HCT116 (cell line): ENCODE measurements around the gene MCM8. TPM values are rescaled to one million over a fixed set of nuclear protein-coding genes. Genes with fewer than 3 reads are reported as not detected.

Experiments
- ATAC-seq: fragments of 200-7000 bp; cut with Tn5 transposase; 2 replicates; pipeline ENCODE4 v1.9.1; 2020; ENCODE audit warnings: mild to moderate bottlenecking, moderate library complexity
- BruUV-seq: library from RNA; stranded (reverse); fragments of 400-500 nt; replicated peaks from 2 replicates; lab custom pipeline; 2021; lab: Mats Ljungman, UMichigan
- CTCF ChIA-PET: fragments of 300-600 bp; sonication (Branson Sonifier 250); formaldehyde crosslinking; loops from one replicate; lab custom pipeline; 2021; ENCODE audit warnings: antibody characterized with exemption; lab: Charles Lee
- POLR2A ChIA-PET: fragments of 300-600, 350-600 bp; sonication (Branson Sonifier 250); formaldehyde crosslinking; loops from one replicate; lab custom pipeline; 2021; ENCODE audit warnings: antibody characterized with exemption; lab: Charles Lee
- RAD21 ChIA-PET, 2 experiments: fragments of 300-600 bp; sonication (Branson Sonifier 250); formaldehyde crosslinking; loops; one replicate each; lab custom pipeline; 2023; ENCODE audit warnings: low total read pairs in 2 of 2; ENCODE audit not compliant: uncharacterized antibody in 2 of 2, unreplicated experiment in 2 of 2, low non-redundant PET in 1 of 2; lab: Charles Lee
- DNase-seq: peaks from one replicate; pipeline ENCODE4 v3.0.0-alpha.2; 2010; ENCODE audit warnings: low read depth, low spot score
- H2AFZ ChIP-seq: fragments of 200-600 bp; shearing (Covaris generic), sonication (generic); 2 replicates; pipeline ENCODE4 v1.6.1; 2017; ENCODE audit warnings: low read depth, mixed run types, mixed read lengths, antibody characterized with exemption, low read length; ENCODE audit not compliant: poor library complexity, severe bottlenecking
- H3K27ac ChIP-seq: 2 replicates; pipeline ENCODE4 v1.5.1; 2012; ENCODE audit warnings: low read depth, low read length
- H3K27me3 ChIP-seq: fragments of 200-600 bp; sonication (generic); 2 replicates; pipeline ENCODE4 v1.6.1; 2016; ENCODE audit warnings: mixed run types, low read length, mixed read lengths; ENCODE audit not compliant: insufficient read depth
- H3K36me3 ChIP-seq, 2 experiments: fragments of 200-500 bp in 1 of 2; fragments of 200-600 bp in 1 of 2; sonication (Bioruptor generic) in 1 of 2; sonication (generic) in 1 of 2; 2 replicates each; pipeline versions ENCODE4 v1.5.1 to v1.6.1; 2014 to 2016; ENCODE audit warnings: low read length in 2 of 2, inconsistent platforms in 1 of 2, mixed read lengths in 1 of 2, mixed run types in 1 of 2; ENCODE audit not compliant: insufficient read depth in 2 of 2, control insufficient read depth in 1 of 2
- H3K4me1 ChIP-seq, 2 experiments: fragments of 200-600 bp in 1 of 2; sonication (generic) in 1 of 2; 2 replicates each; pipeline versions ENCODE4 v1.5.1 to v1.6.1; 2012 to 2017; ENCODE audit warnings: low read length in 2 of 2, inconsistent platforms in 1 of 2, mild to moderate bottlenecking in 1 of 2, mixed read lengths in 1 of 2, mixed run types in 1 of 2, moderate library complexity in 1 of 2; ENCODE audit not compliant: insufficient read depth in 2 of 2, control insufficient read depth in 1 of 2
- H3K4me2 ChIP-seq: fragments of 200-600 bp; sonication (generic); 2 replicates; pipeline ENCODE4 v1.6.1; 2017; ENCODE audit warnings: mixed run types, low read length, mixed read lengths
- H3K4me3 ChIP-seq, 2 experiments: fragments of 200-600 bp in 1 of 2; sonication (generic) in 1 of 2; replicated peaks in 1 of 2; 2 replicates each; pipeline ENCODE4 v1.5.1; 2011 to 2016; ENCODE audit warnings: low read length in 2 of 2, control low read depth in 1 of 2, low read depth in 1 of 2, mild to moderate bottlenecking in 1 of 2, mixed read lengths in 1 of 2, mixed run types in 1 of 2
- H3K79me2 ChIP-seq: fragments of 200-600 bp; sonication (generic); 2 replicates; pipeline ENCODE4 v1.6.1; 2017; ENCODE audit warnings: mild to moderate bottlenecking, mixed run types, low read length, moderate library complexity, mixed read lengths; ENCODE audit not compliant: insufficient read depth
- H3K9ac ChIP-seq: fragments of 200-600 bp; sonication (generic); 2 replicates; pipeline ENCODE4 v1.6.1; 2016; ENCODE audit warnings: low read length, mixed read lengths
- H3K9me2 ChIP-seq: fragments of 200-600 bp; sonication (generic), shearing (Covaris generic); 2 replicates; pipeline ENCODE4 v1.6.1; 2017; ENCODE audit warnings: mixed run types, mild to moderate bottlenecking, moderate library complexity; ENCODE audit not compliant: insufficient read depth
- H3K9me3 ChIP-seq, 2 experiments: fragments of 200-500 bp in 1 of 2; fragments of 200-600 bp in 1 of 2; sonication (Bioruptor generic) in 1 of 2; sonication (generic) in 1 of 2; 2 replicates each; pipeline ENCODE4 v1.6.1; 2014 to 2017; ENCODE audit warnings: low read length in 2 of 2, mixed read lengths in 2 of 2, inconsistent platforms in 1 of 2, low read depth in 1 of 2, mild to moderate bottlenecking in 1 of 2, mixed run types in 1 of 2, moderate library complexity in 1 of 2; ENCODE audit not compliant: control insufficient read depth in 1 of 2, insufficient read depth in 1 of 2
- H4K20me1 ChIP-seq: fragments of 200-600 bp; sonication (generic), shearing (Covaris generic); 2 replicates; pipeline ENCODE4 v1.6.1; 2017; ENCODE audit warnings: mixed run types, mild to moderate bottlenecking, moderate library complexity; ENCODE audit not compliant: insufficient read depth
- EGR1 ChIP-seq: IDR thresholded peaks from 2 replicates; pipeline ENCODE4 v1.6.1; 2012; ENCODE audit warnings: low read depth
- JUND ChIP-seq: IDR thresholded peaks from 2 replicates; pipeline ENCODE4 v1.6.1; 2012
- POLR2A ChIP-seq: IDR thresholded peaks from 2 replicates; pipeline ENCODE4 v1.7.0; 2011; ENCODE audit warnings: borderline replicate concordance; ENCODE audit not compliant: insufficient read depth, insufficient read length; ENCODE audit errors: extremely low read depth
- POLR2AphosphoS5 ChIP-seq: IDR thresholded peaks from 2 replicates; pipeline ENCODE4 v1.6.1; 2011; ENCODE audit warnings: mild to moderate bottlenecking, low read depth, low read length, moderate library complexity
- RAD21 ChIP-seq: IDR thresholded peaks from 2 replicates; pipeline ENCODE4 v1.6.1; 2012; ENCODE audit warnings: low read depth, mild to moderate bottlenecking
- SP1 ChIP-seq: IDR thresholded peaks from 2 replicates; pipeline ENCODE4 v1.6.1; 2012; ENCODE audit warnings: low read depth
- TCF7L2 ChIP-seq: IDR thresholded peaks from 2 replicates; pipeline ENCODE4 v1.7.0; 2011; ENCODE audit warnings: borderline replicate concordance, inconsistent platforms; ENCODE audit not compliant: insufficient read depth, insufficient read length; ENCODE audit errors: extremely low read depth
- YY1 ChIP-seq: IDR thresholded peaks from 2 replicates; pipeline ENCODE4 v1.6.1; 2011; ENCODE audit warnings: low read length, low read depth, moderate library complexity, mild to moderate bottlenecking; ENCODE audit not compliant: insufficient replicate concordance; ENCODE audit errors: extremely low read depth
- ZNF274 ChIP-seq: fragments of 200-500 bp; sonication (Bioruptor generic); IDR thresholded peaks from 2 replicates; pipeline ENCODE4 v1.6.1; 2014; ENCODE audit warnings: mild to moderate bottlenecking, low read depth, low read length, inconsistent platforms
- intact Hi-C: fragments of 100-400 bp; cut with micrococcal nuclease; formaldehyde crosslinking; loops from 2 replicates; pipeline ENCODE4 v1.10.0; 2022
- total RNA-seq: library from RNA; stranded (reverse); gene quantifications from one replicate; pipeline ENCODE4 v1.2.1, GENCODE V29; 2021; ENCODE audit not compliant: unreplicated experiment
- TF ChIP-seq, protein P1 (sequence below): IDR thresholded peaks from 2 replicates; pipeline ENCODE4 v1.6.1; 2012
- TF ChIP-seq, protein P2 (sequence below): IDR thresholded peaks from 2 replicates; pipeline ENCODE4 v1.6.1; 2012
- TF ChIP-seq, protein P3 (sequence below), 3 experiments: fragments of 200-600 bp in 1 of 3; sonication (generic) in 1 of 3; IDR thresholded peaks in 2 of 3; conservative IDR thresholded peaks in 1 of 3; 2 replicates each; pipeline ENCODE4 v1.5.1; 2012 to 2017; ENCODE audit warnings: low read depth in 2 of 3, low read length in 2 of 3, antibody characterized with exemption in 1 of 3, borderline replicate concordance in 1 of 3, control low read depth in 1 of 3, mild to moderate bottlenecking in 1 of 3, mixed read lengths in 1 of 3, mixed run types in 1 of 3, moderate library complexity in 1 of 3; ENCODE audit not compliant: insufficient read depth in 1 of 3
- TF ChIP-seq, protein P4 (sequence below): IDR thresholded peaks from 2 replicates; pipeline ENCODE4 v1.6.1; 2011; ENCODE audit warnings: mild to moderate bottlenecking, low read length, moderate library complexity; ENCODE audit not compliant: insufficient replicate concordance; ENCODE audit errors: extremely low read depth

The MCM8 gene
- total RNA-seq, 1 experiment from 2014 or later: 21.9 TPM

DNA sequence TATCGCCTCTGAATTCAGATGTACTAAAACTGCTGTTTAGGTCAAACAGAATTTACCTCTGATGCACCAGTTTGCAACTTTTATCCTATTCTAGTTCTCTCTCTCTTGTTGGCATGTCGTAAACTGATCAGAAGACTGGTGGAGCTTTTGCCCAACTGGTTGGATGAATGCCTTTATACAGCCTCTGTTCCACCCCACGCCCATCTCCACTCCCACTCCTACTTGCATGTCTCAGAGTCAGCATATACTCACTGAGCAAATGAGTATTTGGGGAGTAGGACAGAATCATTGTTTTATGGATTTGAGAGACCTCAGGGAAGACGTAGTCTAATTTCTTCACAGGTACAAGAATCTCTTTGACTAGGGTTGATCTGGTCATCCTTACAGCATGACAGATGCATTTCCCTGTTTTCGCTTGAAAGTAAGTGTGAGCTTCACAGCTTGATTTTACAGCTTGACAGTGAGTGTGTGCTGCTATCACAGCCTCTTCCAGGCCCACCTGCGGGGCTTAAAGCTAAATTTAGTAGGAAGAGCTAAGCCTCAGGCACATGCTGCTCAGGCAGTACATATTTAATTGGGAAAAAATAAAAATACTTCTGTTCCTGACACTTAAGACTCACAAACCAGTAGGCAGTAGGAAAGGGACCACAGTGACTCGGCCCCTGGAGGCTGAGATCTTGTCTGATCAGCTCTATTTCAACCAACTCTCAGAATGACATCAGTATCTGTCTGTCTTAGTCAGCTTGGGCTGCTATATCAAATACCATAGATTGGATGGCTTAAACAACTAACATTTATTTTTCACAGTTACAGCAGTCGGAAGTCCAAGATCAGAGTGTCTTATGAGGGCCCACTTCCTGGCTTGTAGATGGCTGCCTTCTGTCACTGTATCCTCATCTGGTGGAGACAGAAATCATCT is 30.6 kb upstream of the MCM8 start:
- no peak overlapping the region for H3K4me3 ChIP-seq
- BruUV-seq: no TSS peak
- intact Hi-C loops: no loop called here
- TF ChIP-seq SP1: no peak
- no peak for TF ChIP-seq RAD21
- TF ChIP-seq, protein P1, sequence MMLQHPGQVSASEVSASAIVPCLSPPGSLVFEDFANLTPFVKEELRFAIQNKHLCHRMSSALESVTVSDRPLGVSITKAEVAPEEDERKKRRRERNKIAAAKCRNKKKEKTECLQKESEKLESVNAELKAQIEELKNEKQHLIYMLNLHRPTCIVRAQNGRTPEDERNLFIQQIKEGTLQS: no peak
- no peak for TF ChIP-seq POLR2AphosphoS5
- TF ChIP-seq, protein P2, sequence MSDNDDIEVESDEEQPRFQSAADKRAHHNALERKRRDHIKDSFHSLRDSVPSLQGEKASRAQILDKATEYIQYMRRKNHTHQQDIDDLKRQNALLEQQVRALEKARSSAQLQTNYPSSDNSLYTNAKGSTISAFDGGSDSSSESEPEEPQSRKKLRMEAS: no peak
- TF ChIP-seq YY1: no peak
- TF ChIP-seq, protein P3, sequence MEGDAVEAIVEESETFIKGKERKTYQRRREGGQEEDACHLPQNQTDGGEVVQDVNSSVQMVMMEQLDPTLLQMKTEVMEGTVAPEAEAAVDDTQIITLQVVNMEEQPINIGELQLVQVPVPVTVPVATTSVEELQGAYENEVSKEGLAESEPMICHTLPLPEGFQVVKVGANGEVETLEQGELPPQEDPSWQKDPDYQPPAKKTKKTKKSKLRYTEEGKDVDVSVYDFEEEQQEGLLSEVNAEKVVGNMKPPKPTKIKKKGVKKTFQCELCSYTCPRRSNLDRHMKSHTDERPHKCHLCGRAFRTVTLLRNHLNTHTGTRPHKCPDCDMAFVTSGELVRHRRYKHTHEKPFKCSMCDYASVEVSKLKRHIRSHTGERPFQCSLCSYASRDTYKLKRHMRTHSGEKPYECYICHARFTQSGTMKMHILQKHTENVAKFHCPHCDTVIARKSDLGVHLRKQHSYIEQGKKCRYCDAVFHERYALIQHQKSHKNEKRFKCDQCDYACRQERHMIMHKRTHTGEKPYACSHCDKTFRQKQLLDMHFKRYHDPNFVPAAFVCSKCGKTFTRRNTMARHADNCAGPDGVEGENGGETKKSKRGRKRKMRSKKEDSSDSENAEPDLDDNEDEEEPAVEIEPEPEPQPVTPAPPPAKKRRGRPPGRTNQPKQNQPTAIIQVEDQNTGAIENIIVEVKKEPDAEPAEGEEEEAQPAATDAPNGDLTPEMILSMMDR (IDR thresholded peaks at IDR 0.05 in 2 of 3, conservative IDR thresholded peaks at IDR 0.05 in 1 of 3; ENCODE audit: borderline replicate concordance in 1 of 3, insufficient read depth in 1 of 3, low read depth in 2 of 3, low read length in 2 of 3): no peak
- TF ChIP-seq ZNF274: no peak
- TF ChIP-seq, protein P4, sequence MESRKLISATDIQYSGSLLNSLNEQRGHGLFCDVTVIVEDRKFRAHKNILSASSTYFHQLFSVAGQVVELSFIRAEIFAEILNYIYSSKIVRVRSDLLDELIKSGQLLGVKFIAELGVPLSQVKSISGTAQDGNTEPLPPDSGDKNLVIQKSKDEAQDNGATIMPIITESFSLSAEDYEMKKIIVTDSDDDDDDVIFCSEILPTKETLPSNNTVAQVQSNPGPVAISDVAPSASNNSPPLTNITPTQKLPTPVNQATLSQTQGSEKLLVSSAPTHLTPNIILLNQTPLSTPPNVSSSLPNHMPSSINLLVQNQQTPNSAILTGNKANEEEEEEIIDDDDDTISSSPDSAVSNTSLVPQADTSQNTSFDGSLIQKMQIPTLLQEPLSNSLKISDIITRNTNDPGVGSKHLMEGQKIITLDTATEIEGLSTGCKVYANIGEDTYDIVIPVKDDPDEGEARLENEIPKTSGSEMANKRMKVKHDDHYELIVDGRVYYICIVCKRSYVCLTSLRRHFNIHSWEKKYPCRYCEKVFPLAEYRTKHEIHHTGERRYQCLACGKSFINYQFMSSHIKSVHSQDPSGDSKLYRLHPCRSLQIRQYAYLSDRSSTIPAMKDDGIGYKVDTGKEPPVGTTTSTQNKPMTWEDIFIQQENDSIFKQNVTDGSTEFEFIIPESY: no peak
- no peak for TF ChIP-seq TCF7L2
- no peak for TF ChIP-seq JUND
- TF ChIP-seq POLR2A: no peak
- TF ChIP-seq EGR1: no peak
- DNase-seq (no peak), ATAC-seq (peak; percentile 57; the same call in 1 of the 2 replicates)
- H3K27me3 ChIP-seq: peaks cover 8% of the 10 kb centered on the region; the same call in 1 of the 2 replicates
- H3K4me2 ChIP-seq: peak overlapping the region; percentile 53
- RAD21 ChIA-PET: no interaction called here
- H3K4me1 ChIP-seq: peaks cover 11 to 23% of the 10 kb centered on the region in 2 experiments
- POLR2A ChIA-PET: interaction anchor here (0.6 kb wide), 1 partner anchor 83 kb away, joined by 3 read pairs; no protein-coding TSS in a partner anchor
- peak overlapping the region; percentile 48 for H2AFZ ChIP-seq
- H4K20me1 ChIP-seq: no peaks in the 10 kb centered on the region
- H3K9me3 ChIP-seq: no peaks in the 10 kb centered on the region
- CTCF ChIA-PET: no interaction called here
- no peaks in the 10 kb centered on the region for H3K79me2 ChIP-seq
- H3K9ac ChIP-seq: no peak overlapping the region
- H3K9me2 ChIP-seq: no peaks in the 10 kb centered on the region
- no peaks in the 10 kb centered on the region for H3K36me3 ChIP-seq
- no peak overlapping the region for H3K27ac ChIP-seq
